HG02840 (cell line): ENCODE data around the gene ARHGAP6.

Experiments used
- ATAC-seq: cut with Tn5 transposase; IDR thresholded peaks from one replicate; pipeline ENCODE4 v1.9.1; 2021; ENCODE audit warnings: mild to moderate bottlenecking, moderate library complexity, moderate number of reproducible peaks; ENCODE audit not compliant: unreplicated experiment, low FRiP score

The ARHGAP6 gene, protein sequence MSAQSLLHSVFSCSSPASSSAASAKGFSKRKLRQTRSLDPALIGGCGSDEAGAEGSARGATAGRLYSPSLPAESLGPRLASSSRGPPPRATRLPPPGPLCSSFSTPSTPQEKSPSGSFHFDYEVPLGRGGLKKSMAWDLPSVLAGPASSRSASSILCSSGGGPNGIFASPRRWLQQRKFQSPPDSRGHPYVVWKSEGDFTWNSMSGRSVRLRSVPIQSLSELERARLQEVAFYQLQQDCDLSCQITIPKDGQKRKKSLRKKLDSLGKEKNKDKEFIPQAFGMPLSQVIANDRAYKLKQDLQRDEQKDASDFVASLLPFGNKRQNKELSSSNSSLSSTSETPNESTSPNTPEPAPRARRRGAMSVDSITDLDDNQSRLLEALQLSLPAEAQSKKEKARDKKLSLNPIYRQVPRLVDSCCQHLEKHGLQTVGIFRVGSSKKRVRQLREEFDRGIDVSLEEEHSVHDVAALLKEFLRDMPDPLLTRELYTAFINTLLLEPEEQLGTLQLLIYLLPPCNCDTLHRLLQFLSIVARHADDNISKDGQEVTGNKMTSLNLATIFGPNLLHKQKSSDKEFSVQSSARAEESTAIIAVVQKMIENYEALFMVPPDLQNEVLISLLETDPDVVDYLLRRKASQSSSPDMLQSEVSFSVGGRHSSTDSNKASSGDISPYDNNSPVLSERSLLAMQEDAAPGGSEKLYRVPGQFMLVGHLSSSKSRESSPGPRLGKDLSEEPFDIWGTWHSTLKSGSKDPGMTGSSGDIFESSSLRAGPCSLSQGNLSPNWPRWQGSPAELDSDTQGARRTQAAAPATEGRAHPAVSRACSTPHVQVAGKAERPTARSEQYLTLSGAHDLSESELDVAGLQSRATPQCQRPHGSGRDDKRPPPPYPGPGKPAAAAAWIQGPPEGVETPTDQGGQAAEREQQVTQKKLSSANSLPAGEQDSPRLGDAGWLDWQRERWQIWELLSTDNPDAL (N-terminal part only)

DNA sequence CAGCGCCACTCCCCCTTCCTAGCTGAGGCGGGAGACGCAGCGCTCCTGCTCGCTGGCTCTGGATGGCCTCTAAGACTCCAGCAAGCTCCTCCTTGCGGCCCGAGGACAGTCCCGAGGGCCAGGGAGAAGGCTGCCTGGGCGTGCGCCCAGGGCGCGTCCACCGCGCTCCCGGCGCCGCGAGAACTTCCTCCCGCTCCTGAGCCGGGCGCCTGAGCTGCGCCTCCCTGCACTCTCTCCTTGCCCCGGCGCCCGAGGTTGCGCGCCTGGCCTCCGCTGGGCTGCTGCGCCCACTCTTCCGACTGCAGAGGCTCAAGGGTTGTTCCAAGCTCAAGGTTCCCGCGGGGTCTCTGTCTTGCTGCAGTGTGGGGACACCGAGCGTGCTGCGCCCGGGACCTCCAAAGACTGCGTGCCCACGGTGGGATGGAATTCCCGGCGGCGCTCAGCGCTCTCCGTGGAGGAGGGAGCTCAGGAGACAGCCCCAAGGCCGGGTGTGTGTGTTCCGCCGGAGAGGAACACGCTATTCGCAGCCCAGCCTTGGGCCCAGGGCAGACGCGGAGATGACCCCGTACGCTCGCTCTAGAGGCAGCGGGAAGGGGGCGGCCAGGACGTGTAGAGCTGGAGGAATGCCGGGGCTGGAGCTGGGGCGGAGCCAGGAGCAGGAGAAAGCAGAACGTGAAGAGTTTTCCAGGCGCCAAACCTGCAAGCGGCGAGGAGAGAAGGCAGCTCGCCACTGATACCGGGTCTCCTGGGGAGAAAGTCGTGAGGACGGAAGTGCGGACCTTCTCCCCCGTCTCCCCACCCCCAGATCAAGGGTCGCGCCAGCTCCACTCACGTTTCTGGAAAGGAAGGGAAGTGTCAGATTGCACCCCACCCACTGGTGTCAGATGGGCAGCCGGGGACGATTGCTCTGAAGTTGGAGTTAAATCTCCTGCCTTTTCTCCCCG lies at the start of gene ARHGAP6:
ARHGAP6 (minus strand) TSS at position 753 of the 944 bp plus-strand sequence. CDS start 1,092 bp downstream, outside the sequence.
- ATAC-seq: no peak

DNA sequence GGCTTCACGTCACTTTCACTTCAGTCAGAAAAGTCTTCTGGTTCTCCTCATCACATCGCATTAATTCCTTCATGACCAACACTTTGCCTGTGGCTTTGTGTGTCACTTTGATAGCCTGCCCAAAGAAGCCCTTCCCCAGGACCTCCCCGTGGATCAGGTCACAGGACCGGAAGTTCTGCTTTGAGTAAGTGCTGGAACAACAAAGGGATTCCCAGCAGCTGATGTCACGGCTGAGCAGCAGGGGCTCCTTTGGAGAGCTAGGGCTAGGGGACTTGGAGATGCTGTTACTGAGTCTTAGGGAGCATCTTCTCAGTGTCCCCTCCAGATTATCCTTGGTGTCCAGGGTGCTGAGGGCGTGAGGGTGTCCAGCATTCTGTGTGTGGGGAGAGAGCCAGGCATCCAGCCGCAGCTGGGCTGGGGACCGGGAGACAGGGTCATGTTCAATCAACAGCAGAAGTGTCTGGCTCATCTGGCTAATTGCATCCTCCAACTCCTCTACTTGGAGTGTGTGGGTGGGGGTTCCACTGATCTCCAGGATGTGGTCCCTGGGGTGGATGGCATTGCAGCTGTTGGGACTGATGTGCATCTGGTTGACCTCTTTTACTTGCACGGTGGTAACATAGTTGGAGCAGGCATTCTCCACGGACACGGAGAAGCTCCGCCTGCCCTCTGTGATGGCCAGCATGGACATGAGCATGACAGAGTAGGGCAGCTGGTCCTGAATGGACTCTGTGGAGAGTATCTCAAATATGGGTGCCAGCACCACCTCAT lies 39.2 kb upstream of the ARHGAP6 start:
- ATAC-seq: no peak

DNA sequence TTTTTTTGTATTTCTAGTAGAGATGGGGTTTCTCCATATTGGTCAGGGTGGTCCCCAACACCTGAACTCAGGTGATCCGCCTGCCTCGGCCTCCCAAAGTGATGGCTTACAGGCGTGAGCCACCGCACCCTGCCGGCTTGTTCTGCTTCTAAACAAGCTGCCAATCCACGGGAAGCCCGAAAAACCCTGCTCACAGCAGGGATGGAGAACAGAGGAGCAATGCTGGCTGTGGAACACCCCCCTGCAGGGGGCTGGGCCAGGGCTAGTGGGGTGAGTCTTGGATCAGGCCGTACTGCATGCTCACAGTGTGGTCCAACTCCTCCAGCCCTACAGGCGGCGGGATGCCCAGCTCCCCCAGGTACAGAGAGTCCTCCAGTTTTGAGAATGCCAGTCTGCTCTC lies 38.1 kb upstream of the ARHGAP6 start:
- no peak for ATAC-seq

DNA sequence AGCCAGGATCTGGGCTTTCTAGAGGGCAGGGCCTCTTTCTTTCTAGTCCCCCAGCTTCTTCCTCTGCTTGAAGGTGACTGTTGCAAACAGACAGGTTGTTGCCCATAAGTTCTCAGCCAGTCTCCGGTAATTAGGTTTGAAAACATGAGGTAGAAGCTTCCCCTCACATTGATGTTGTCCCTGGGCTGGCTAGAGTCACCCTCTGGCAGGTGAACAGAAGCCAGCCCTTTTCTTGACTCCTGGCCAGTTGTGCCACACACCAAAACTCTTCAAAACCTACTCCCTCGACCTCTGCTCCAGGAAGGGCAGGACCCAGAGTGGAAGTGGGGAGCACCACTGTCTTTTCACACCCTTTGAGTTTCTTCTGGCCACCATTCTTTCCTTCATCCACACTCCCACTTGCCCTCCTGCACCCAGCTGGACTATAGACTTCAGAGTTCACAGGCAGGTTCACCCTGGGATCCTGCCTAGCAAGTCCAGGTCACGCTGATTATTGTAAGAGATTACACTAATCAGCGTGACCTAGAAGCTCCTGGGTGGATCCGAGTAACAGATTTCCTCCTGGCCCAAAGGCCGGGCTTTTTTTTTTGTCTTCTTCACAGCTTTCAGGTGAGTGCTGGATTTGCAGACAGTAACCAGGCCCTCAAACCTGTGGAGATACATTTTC lies 37.4 kb upstream of the ARHGAP6 start:
- ATAC-seq: no peak

DNA sequence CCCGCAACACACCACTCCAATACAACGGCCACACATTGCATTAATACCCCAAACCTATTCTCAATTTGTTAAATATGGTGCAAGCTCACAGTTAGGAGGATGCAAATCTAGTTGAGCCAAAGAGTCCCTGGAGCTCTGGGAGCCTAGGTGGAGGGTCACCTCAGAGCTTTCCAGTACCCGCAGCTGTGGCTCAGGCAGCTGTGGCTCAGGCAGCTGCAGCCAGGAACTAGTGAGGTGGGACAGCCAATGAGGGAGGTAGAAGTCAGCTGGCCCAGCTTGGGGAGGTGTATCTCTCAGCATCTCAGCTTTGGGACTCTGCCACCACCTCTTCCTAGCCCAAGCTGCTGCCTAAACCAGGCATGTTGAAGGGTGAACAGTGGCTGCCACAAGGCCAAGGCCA lies 36.7 kb upstream of the ARHGAP6 start:
- ATAC-seq: no peak

DNA sequence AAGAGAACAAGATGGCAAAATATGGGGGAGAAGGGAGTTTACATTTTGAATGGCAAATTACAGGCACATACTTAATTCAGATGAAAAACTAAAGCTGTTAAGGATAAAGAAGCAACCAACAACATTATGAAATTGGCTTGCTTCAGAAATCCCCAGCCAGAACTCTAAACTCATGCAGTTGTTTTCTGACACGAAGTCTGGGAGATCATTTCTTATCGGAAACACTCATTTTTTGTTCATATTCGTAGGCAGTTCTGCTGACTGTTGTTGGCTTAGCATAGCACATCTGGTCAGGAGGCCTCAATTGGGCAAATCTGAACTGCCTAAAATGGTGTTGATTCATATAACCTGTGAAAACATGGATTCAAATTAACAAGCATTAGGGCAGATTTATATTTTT lies 33.0 kb upstream of the ARHGAP6 start:
- ATAC-seq: no peak

DNA sequence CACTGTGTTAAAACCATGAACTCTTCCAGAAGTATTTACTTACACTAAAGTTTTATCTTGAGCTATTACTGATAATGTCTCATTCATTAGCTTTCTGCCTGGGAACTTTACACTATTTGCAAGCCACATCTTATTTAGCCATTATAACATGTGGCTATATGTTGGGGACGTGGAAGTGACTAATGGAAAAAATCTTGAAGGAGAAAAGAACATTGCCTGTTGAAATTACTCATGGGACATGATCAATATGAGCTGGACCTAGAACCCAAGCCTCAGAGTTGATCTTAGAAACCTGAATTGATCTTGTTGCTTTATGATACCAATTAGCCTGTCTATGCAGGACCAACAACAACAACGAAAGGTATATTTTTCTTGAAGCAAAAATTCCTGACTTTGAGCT lies 22.5 kb upstream of the ARHGAP6 start:
- no peak for ATAC-seq

DNA sequence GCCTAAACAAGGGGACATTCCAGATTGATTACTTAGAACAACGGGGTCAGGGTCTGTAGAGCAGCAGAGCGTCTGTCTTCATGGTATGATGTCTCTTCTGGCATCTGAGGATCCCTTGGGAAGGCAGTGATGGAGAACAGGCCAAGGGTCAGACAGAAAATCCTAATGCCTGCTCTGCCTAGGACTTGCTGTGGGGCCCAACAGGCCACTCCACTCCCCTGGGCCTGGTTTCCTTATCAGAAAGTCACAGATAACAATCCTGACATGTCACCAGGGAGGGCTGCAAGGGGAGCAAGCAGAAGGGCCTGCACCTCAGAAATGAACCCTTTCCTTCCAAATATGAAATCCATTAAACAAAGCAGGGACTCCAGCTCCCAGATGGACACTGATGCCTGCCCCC lies 21.4 kb upstream of the ARHGAP6 start:
- ATAC-seq: no peak

DNA sequence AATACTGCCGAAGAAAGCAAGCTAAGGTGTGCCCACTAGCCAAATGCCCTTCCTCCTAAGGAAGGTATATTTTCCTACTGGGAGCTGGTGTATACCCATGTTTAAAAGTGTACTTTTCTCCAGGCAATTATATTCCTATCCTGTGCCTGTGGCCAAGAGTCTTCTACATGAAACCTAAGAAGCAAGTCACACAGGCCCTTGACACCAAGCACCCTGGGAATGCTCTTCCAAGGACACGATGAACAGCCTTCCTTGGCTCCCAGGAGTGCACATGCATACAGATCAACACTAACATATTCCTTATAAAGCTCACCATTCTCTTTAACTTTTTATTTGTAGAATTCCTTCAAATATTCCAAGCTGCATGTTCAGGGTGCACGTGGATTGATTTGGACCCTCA lies 17.3 kb upstream of the ARHGAP6 start:
- ATAC-seq: no peak

DNA sequence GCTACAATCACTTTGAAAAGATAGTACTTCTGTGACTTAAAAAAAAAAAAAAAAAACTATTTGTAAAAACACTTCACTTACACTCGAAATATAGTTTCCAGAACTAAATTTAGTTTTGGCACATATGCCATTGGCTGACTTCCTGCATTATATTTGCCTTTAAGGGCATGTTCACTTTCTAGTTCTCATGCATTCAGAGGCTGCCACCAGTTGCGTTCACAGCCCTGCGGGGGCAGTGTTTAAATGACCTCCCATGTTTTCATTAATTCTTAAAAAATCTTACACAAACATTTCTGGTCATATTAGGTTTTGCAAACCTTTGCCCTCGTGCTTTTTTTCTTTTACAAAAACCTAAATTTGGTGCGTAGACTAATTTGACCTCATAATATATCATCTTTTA lies 12.4 kb upstream of the ARHGAP6 start:
- ATAC-seq: no peak

DNA sequence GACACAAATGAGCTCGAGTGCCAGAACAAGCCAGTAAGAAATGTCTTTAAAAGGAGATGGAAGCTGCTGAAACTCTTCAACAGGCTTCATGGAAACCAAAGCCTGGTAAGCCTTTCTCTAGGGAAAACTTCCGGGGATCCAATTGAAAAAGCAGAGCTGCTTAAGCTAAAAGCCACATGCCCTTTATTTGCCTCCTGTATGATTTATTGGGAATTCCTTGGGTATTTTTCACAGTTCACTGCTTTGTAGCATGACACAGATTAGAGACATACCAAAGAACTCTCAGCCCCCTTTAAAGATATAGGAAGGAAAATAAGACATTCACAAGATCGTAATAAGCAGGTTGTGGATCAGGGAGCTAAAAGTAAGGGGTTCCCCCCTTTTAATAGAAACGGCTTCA lies 6.5 kb upstream of the ARHGAP6 start:
- no peak for ATAC-seq

DNA sequence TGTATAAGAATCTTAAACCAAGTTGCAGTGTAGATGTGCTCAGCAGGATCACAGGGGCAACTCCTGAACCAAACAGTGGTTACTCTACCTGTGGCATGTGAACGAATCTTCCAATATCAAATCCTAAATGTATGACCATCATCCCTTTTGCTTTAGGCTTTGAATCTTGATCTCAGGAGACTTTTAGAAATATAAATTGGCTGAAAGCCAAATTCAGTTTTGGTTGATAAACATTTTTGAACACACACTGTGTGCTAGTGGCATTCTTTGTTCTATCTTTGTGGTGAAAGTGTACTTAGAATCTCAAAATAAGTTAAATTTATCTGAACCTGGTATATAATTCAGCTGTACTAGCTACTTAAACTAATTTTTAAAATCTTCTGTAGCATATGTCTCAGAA lies 4.6 kb upstream of the ARHGAP6 start:
- no peak for ATAC-seq

DNA sequence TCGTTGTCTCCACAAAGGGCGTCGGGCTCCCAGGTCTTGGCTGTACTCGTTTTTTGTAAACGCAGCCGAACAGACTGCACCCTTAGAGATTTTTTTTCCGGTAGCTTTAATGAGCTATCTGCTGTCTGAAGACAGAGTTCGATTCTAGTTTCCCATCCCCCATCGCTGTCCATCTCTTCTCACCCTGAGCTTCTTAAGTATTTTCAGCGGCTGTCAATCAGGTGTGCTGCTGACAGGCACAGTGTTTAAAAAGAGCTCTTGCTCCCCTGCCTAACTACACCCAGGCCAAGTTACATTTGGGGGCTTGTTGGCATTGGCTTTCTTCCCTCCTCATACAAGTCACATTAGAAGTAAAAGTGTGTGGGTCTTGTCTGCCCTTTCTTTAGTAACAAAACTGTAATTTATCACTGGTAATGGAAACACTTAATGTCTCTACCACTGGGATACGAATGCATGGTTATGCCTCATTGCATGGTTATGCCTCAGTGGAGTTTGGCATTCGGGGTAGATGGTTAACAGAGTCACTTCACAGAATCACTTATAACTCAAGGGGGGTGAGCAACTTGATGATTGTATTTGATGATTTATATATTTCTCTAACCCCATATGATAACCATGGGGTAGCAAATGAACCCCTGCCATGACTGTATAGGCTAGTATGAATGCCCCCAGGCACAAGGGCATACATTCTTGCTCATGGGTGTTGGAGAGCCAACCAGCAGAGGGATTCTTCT lies 1.4 kb upstream of the ARHGAP6 start:
- no peak for ATAC-seq

DNA sequence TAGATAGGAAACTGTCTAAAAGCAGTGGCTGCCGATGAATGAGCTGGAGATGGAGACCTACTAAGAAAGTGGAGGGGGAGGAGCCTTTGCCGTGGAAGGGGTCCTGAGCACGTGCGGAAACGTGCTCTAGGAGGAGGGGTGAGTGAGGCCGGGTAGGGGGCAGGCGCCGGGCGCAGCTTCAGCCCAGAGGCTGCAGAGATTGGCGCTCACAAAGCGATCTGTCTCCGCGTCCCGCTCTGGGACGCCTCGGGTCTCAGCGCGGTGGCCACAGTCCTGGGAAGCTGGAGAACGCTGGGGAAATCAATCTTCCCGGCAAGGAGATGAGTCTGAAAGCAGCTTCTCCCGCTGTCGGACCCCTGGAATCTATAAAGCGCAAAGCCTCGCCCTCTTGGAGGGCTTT lies 444 bp upstream of the ARHGAP6 start:
- no peak for ATAC-seq

DNA sequence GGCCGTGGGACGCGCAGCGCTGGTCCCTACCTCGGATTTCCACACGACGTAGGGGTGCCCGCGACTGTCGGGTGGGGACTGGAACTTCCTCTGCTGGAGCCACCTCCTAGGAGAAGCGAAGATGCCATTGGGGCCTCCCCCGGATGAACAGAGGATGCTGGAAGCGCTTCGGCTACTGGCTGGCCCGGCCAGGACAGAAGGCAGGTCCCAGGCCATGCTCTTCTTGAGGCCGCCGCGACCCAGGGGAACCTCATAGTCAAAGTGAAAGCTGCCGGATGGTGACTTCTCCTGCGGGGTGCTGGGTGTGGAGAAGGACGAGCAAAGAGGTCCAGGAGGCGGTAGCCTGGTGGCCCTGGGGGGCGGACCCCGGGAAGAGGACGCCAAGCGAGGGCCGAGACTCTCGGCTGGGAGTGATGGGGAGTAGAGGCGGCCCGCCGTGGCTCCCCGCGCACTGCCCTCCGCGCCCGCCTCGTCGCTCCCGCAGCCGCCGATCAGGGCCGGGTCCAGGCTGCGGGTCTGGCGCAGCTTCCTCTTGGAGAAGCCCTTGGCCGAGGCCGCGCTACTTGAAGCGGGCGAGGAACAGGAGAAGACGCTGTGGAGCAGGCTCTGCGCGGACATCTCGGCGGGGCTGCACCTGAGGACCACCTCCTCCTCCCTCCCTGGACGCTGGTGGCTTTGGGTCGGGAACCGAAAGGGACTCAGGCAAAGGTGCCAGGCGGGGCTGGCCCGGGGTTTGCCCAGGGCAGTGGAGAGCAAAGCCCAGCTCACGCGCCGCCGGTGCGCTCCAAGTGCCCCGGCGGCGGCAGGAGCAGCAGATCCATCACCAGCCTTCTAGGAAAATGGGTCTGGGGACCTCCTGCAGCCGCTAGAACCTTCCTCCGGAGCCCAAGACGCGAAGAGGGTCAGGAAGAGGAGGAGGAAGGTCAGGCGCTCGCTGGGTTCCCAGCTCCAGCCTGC lies 1.2 kb downstream of the ARHGAP6 start:
- no peak for ATAC-seq

DNA sequence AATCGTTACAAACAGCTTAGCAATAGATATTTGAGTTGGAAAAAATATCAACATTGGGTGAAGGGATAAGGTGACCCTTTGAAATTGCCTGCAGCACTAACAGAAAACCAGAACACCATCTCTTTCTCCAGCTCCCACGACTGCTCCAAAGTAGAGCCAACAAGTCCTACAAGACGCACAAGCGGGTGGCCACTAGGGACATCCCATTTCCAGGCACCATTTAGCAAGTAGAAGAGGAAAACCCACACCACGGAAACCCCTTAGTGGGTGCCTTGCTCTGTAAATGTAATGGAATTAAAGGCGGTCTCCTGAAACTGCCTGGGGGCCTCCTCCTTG lies 1.9 kb downstream of the ARHGAP6 start:
- no peak for ATAC-seq

DNA sequence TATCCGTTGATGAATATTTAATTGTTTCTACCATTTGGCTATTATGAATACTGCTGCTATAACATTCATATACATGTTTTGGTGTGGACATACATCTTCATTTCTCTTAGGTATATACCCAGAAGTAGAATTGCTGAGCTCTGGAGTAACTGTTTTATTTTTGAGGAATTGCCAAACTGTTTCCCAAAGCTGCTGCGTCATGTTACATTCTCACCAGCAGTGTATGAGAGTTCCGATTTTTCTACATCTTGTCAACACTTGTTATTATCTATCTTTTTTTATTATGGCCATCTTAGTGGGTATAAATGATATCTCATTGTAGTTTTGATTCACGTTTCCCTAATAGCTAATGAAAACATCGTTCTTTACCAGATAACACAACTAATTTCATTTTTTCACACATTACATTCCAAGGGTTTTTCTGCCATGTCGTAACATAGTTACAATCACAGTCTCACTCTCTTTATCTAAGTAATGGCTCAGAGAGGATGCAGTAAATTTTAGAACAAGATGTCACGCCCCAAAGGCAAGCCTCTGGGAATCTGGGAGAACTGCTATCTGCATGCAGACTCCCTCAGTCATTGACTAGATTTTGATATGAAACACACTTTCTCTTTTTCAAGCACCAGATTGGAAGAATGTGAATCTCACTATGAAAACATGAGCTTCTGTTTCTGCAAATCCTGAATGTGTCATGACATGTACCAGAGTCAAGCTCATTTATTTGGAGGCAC lies 10.3 kb downstream of the ARHGAP6 start:
- ATAC-seq: no peak
